ENCODE measurements around the gene CACNG4.

CACNG4 gene

GRCh38 chr17:67051155-67051538, 86.6 kb downstream of the CACNG4 start:
- Histone ChIP-seq H3K4me2 (ENCODE audit: low read depth, low read length, poor library complexity, severe bottlenecking) (no peak overlapping the region), H3K79me2 (ENCODE audit: insufficient read depth, low read length) (no peaks in the 10 kb centered on the region), H3K27me3 (ENCODE audit: insufficient read depth, low read length, poor library complexity, severe bottlenecking) (no peaks in the 10 kb centered on the region), H3K9me2 (replicated peaks; ENCODE audit: low read depth, low read length) (no peaks in the 10 kb centered on the region), H4K20me1 (ENCODE audit: insufficient read depth, low read length, poor library complexity, severe bottlenecking) (no peaks in the 10 kb centered on the region), H3K9me3 (ENCODE audit: insufficient read depth, low read depth, low read length) (peaks cover 16% of the 10 kb centered on the region), H3F3A (ENCODE audit: low read depth) (no peaks in the 10 kb centered on the region), H3K4me1 (ENCODE audit: insufficient read depth, low read length, poor library complexity, severe bottlenecking) (no peaks in the 10 kb centered on the region), H2AFZ (ENCODE audit: low read length) (no peak overlapping the region), H3K4me3 (ENCODE audit: low read length, poor library complexity, severe bottlenecking) (no peak overlapping the region), H3K36me3 (ENCODE audit: insufficient read depth, low read length) (no peaks in the 10 kb centered on the region), H3K9ac (ENCODE audit: low read depth, low read length, poor library complexity, severe bottlenecking) (no peak overlapping the region)
- TF ChIP-seq EZH2phosphoT487 (IDR thresholded peaks at IDR 0.05; ENCODE audit: borderline replicate concordance) = no peak
- TF ChIP-seq CTCF (conservative IDR thresholded peaks at IDR 0.05; ENCODE audit: low read length) = no peak

GRCh38 chr17:67051837-67052236, 87.3 kb downstream of the CACNG4 start:
- no peaks in the 10 kb centered on the region for H3K36me3 ChIP-seq (ENCODE audit: insufficient read depth, low read length)
- H3K4me1 ChIP-seq (ENCODE audit: insufficient read depth, low read length, poor library complexity, severe bottlenecking) = no peaks in the 10 kb centered on the region
- no peak overlapping the region for H2AFZ ChIP-seq (ENCODE audit: low read length)
- no peak overlapping the region for H3K4me3 ChIP-seq (ENCODE audit: low read length, poor library complexity, severe bottlenecking)
- H3K9me2 ChIP-seq (replicated peaks; ENCODE audit: low read depth, low read length) = no peaks in the 10 kb centered on the region
- H3K27me3 ChIP-seq (ENCODE audit: insufficient read depth, low read length, poor library complexity, severe bottlenecking) = no peaks in the 10 kb centered on the region
- peaks cover 16% of the 10 kb centered on the region for H3K9me3 ChIP-seq (ENCODE audit: insufficient read depth, low read depth, low read length)
- H3K9ac ChIP-seq (ENCODE audit: low read depth, low read length, poor library complexity, severe bottlenecking) = no peak overlapping the region
- H3K79me2 ChIP-seq (ENCODE audit: insufficient read depth, low read length) = no peaks in the 10 kb centered on the region
- TF ChIP-seq EZH2phosphoT487 (IDR thresholded peaks at IDR 0.05; ENCODE audit: borderline replicate concordance) (no peak), CTCF (conservative IDR thresholded peaks at IDR 0.05; ENCODE audit: low read length) (no peak)
- no peaks in the 10 kb centered on the region for H3F3A ChIP-seq (ENCODE audit: low read depth)
- no peaks in the 10 kb centered on the region for H4K20me1 ChIP-seq (ENCODE audit: insufficient read depth, low read length, poor library complexity, severe bottlenecking)
- no peak overlapping the region for H3K4me2 ChIP-seq (ENCODE audit: low read depth, low read length, poor library complexity, severe bottlenecking)

- H3K9me3 ChIP-seq (ENCODE audit: insufficient read depth, low read depth, low read length) = peaks cover 9% of the 10 kb centered on the region
- no peak overlapping the region for H3K4me2 ChIP-seq (ENCODE audit: low read depth, low read length, poor library complexity, severe bottlenecking)
- no peaks in the 10 kb centered on the region for H3K79me2 ChIP-seq (ENCODE audit: insufficient read depth, low read length)
- H3F3A ChIP-seq (ENCODE audit: low read depth) = no peaks in the 10 kb centered on the region
- no peak overlapping the region for H3K4me3 ChIP-seq (ENCODE audit: low read length, poor library complexity, severe bottlenecking)
- H3K27me3 ChIP-seq (ENCODE audit: insufficient read depth, low read length, poor library complexity, severe bottlenecking) = no peaks in the 10 kb centered on the region
- no peaks in the 10 kb centered on the region for H4K20me1 ChIP-seq (ENCODE audit: insufficient read depth, low read length, poor library complexity, severe bottlenecking)
- TF ChIP-seq EZH2phosphoT487 (IDR thresholded peaks at IDR 0.05; ENCODE audit: borderline replicate concordance) (no peak), CTCF (conservative IDR thresholded peaks at IDR 0.05; ENCODE audit: low read length) (no peak)
- no peaks in the 10 kb centered on the region for H3K4me1 ChIP-seq (ENCODE audit: insufficient read depth, low read length, poor library complexity, severe bottlenecking)
- H3K36me3 ChIP-seq (ENCODE audit: insufficient read depth, low read length) = no peaks in the 10 kb centered on the region
- no peak overlapping the region for H3K9ac ChIP-seq (ENCODE audit: low read depth, low read length, poor library complexity, severe bottlenecking)
- no peak overlapping the region for H2AFZ ChIP-seq (ENCODE audit: low read length)
- no peaks in the 10 kb centered on the region for H3K9me2 ChIP-seq (replicated peaks; ENCODE audit: low read depth, low read length)
Measured at GRCh38 chr17:67052720-67053437, 88.4 kb downstream of the CACNG4 start.
